Activated gamma-delta T cell treated with Interleukin-2 at 50 U/mL for 16 hours (primary cell): ENCODE measurements around the gene VPS37D.
"Not testable (repeated sequence)": the region's sequence is repeated elsewhere in the genome, so short reads cannot be mapped to it uniquely, and the experiment has no call there.

Experiments
- DNase-seq: peaks from one replicate; pipeline ENCODE4 v3.0.0-alpha.2; 2020

The VPS37D gene

DNA sequence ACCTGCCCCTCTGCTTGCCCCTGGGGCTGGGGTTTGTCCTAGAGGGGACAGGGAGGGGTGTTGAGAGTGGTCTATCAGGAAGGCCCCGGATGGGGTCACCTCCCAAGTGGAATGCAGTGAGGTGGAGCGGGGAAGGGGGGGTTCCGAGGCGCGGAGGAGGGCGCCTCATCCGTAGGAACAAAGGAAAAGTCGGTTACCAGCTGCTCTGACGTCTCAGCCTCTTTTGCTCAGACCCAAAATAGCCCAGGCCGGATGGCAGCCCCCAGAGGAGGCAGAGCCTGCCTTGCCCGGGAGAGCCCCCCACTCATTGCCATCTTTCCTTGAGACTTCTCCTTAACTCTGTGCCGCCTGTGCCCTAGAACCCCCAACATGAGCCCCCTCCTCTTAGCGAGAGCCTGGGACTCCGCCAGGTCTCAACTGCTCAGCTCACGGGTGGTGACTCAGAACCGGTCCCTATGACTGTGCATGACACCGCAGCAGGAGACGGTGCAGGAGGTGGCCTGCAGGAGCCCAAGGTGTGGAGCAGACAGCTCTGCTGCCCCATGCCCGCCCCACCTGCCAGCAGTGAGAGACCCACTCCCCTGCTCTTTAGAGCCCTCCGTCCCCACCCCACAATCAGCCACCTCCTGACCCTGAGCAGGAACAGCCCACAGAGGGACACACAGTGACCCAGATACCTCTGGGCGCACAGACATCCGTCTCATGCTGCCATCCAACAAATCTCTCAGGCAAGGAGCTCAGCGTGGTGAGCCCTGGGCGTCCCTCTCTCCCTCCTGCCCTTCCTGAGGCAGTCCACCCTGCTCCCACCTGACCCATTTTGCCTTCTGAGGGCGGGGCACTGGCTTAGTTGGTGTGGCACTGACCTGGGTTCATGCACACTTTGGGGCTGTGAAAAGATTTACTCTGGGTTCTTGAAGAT, 38.8 kb downstream of the VPS37D start:
- DNase-seq = no peak

- DNase-seq = peak; percentile 29
Measured at GRCh38 chr7:73707045-73707631, 39.5 kb downstream of the VPS37D start.

DNA sequence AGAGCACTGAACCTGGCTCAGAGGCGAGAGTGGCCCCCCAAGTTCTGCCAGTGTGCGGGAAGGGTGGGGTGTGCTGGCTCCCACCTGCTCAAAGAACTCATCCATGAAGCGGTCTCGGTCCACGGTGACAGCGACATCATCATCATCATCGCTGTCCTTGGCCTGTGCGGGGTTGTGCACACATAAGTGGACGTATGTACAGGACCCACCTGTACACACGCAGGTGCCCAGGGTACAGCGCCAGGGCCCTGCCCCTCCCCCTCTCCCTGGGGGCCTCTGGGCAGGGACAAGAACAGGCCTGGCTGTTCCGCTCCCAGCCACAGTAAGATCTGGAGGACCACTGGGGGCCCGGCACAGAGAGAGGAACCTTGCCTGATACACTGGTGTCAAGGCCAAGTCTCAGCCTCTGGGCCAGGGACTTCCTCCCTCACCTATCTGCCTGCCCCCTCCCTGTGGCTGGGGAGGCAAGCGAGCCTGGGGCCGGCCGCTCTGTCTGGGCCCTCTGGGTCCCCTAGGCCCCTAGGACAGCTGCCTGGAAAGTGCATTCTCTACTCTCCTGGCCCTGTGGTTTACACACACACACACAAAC, 41.4 kb downstream of the VPS37D start:
- no peak for DNase-seq

DNA sequence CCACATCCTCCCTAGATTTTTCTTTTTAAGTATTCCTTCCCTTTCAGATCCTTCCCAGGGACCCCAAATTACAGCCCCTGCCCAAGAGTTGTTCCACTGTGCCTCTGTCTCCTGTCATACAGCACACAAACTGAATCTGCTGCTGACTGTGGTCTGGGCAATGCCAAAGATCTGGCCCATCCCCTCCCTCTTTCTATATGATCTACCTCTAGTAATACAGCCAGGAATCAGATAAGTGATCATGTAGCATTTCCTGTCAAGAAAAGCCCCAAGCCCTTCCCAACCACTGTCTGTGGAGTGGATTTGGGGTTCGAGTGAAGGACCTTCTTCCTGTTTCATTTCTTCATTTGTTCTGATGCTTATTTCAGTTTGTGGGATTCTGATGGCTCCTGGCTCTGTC, 45.1 kb downstream of the VPS37D start:
- DNase-seq = no peak

- DNase-seq = not testable (repeated sequence)
Measured at GRCh38 chr7:73713319-73713718, 45.7 kb downstream of the VPS37D start.

GRCh38 chr7:73715648-73716317, 48.2 kb downstream of the VPS37D start:
- no peak for DNase-seq

DNA sequence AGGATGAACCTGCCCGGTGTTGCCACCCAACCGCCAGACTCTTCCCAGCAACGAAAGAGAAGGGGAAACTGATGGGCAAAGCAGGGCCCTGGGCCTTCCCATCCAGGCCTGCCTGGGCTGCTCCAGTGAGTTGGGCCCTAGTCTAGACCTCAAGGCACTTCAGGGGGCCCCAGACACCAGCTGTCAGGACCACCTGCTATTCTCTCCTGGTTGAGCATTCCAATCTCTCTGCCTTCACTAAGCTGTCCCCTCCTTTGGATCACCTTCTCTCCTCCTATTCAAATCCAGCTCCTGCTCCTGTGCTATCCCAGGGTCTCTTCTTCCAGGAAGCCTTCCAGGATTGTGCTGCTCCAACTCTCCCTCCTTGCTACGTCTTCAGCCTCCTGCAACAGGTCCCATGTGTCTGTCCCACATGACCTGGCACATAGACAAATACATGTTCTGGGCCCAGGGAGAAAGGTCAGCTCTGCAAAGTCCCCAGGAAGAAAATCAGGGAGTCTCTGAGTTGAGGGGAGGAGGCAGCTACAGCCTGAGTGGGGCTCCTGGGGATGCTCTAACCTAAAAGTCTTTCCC, 48.8 kb downstream of the VPS37D start:
- no peak for DNase-seq

GRCh38 chr7:73717025-73717807, 49.6 kb downstream of the VPS37D start:
- DNase-seq = no peak

GRCh38 chr7:73717991-73718405, 50.4 kb downstream of the VPS37D start:
- peak; percentile 77 for DNase-seq

- DNase-seq = no peak
Measured at GRCh38 chr7:73718438-73718881, 50.8 kb downstream of the VPS37D start.

DNA sequence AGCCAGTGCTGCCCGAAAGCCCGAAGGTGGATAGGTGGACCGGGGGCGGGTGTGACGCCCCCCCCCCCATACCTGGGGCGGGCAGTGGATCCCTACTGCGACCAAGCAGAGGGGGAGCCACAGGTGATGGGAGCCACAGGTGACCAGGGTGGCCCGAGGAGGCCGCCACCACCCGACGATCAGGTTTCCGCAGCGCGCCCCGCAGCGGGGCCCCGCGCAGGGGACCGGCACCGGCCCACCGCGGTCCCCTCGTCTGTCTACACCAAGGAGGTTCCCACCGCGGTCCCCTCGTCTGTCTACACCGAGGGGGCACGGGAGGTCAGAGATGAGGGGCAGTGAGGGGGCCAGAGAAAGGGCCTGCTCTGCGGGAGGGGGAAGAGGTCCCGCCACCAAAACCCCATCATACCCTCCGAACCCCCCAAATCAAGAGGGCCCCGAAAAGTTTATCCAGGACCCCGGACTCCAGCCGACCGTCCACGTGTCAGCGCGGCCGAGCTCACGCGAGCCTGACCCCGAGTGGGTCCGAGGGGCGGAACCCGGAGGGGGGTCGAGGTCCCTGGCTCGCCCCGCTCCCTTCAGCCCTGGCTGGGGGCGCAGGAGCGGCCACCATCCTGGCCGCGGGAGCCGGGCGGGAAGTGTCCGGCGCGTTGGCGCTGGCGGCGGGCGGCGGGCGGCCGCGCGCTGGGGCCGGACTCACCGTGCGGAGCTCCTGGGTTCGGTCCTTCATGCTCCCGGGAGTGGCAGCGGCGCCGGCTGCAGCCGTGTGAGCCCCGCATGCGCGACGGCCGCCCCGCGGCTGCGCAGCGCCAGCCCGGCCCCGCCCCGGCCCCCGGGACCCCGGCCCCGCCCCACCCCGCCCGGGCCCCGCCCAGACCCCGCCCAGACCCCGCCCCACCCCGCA, 51.5 kb downstream of the VPS37D start, which contains the start of gene STX1A:
Gene STX1A, minus strand, starts transcription at position 765 of the 901 bp plus-strand sequence. Its CDS starts 38 bp downstream, at position 727.
- DNase-seq = peak; percentile 53

- no peak for DNase-seq
Measured at GRCh38 chr7:73719806-73720169, 52.2 kb downstream of the VPS37D start.

DNA sequence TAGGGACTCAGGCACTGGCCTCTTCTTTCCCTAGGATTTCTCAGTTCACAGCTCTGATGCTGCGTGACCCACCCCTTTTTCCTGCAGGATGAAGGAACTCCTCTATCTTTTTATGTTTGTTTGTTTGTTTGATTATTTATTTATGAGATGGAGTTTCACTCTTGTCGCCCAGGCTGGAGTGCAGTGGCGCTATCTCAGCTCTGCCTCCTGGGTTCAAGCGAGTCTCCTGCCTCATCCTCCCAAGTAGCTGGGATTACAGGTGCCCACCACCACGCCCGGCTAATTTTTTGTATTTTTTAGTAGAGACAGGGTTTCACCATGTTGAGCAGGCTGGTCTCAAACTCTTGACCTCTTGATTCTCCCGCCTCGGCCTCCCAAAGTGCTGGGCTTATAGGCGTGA, 52.8 kb downstream of the VPS37D start:
- not testable (repeated sequence) for DNase-seq

DNA sequence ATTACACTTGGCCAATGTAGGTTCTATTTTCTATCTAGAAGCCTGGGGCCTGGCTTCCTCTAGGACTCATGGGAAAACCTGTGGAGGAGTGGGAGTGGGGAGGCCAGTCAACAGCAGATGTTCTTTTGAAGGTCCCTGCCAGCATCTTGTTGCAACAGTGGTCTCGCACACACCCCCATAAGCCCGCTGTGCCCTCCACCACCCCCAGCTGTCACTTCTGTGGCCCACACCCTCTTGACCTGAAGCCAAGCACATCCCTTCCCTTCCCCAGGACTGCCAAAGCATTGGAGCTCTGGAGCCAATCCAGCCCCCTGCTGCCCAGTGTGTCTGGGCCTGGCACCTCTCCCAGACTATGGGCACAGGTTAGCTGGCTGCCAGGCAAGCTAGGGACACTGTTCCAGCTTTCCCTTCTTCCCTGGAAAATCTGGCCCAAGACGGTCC, 53.8 kb downstream of the VPS37D start:
- DNase-seq = no peak
